IMR-90 (cell line): ENCODE measurements around the gene TMEM219. TPM values are rescaled to one million over a fixed set of nuclear protein-coding genes. Genes with fewer than 3 reads are reported as not detected.
A peak's percentile ranks its signal among the peaks of the same experiment; 100 is the strongest.

Experiments
- ATAC-seq: fragments of 200-7000 bp; cut with Tn5 transposase; 2 replicates; pipeline ENCODE4 v1.9.1; 2020; ENCODE audit warnings: low read depth, mild to moderate bottlenecking, moderate library complexity
- BruUV-seq: library from RNA; stranded (reverse); fragments of 400-500 nt; replicated peaks from 2 replicates; lab custom pipeline; 2021; lab: Mats Ljungman, UMichigan
- CTCF ChIA-PET: fragments of 300-600 bp; formaldehyde crosslinking; extraction: SDS; loops from one replicate; lab custom pipeline; 2021; ENCODE audit warnings: antibody characterized with exemption; lab: Yijun Ruan, JAX
- POLR2A ChIA-PET: fragments of 300-600 bp; sonication (Branson Sonifier 250); formaldehyde crosslinking; loops from one replicate; lab custom pipeline; 2022; ENCODE audit warnings: antibody characterized with exemption; ENCODE audit not compliant: unreplicated experiment; lab: Charles Lee
- DNase-seq: peaks from one replicate; pipeline ENCODE4 v3.0.0; 2013
- H2AFZ ChIP-seq: replicated peaks from 2 replicates; pipeline ENCODE3; 2013; ENCODE audit warnings: low read length, mild to moderate bottlenecking; ENCODE audit not compliant: poor library complexity
- H2AK5ac ChIP-seq: 2 replicates; pipeline ENCODE4 v1.6.1; 2013; ENCODE audit warnings: low read depth, low read length, inconsistent platforms
- H2AK9ac ChIP-seq: replicated peaks from 2 replicates; pipeline ENCODE3; 2013; ENCODE audit warnings: mild to moderate bottlenecking, low read depth, low read length, moderate library complexity; ENCODE audit not compliant: poor library complexity
- H2BK120ac ChIP-seq: 2 replicates; pipeline ENCODE4 v1.6.1; 2013; ENCODE audit warnings: low read depth, low read length, inconsistent platforms
- H2BK15ac ChIP-seq: 3 replicates; pipeline ENCODE4 v1.6.1; 2013; ENCODE audit warnings: low read depth, low read length, inconsistent platforms
- H2BK20ac ChIP-seq: 2 replicates; pipeline ENCODE4 v1.6.1; 2013; ENCODE audit warnings: low read depth, mild to moderate bottlenecking, inconsistent platforms, low read length, moderate library complexity
- H2BK5ac ChIP-seq: 2 replicates; pipeline ENCODE4 v1.6.1; 2013; ENCODE audit warnings: mild to moderate bottlenecking, low read depth, low read length, inconsistent platforms; ENCODE audit not compliant: poor library complexity, severe bottlenecking
- H3K14ac ChIP-seq: replicated peaks from 2 replicates; pipeline ENCODE4 v1.6.1; 2013; ENCODE audit warnings: low read depth, low read length, inconsistent platforms
- H3K18ac ChIP-seq: 2 replicates; pipeline ENCODE4 v1.6.1; 2013; ENCODE audit warnings: low read depth, low read length, control low read depth
- H3K23ac ChIP-seq: 2 replicates; pipeline ENCODE4 v1.6.1; 2013; ENCODE audit warnings: low read depth, low read length, inconsistent platforms
- H3K27ac ChIP-seq: 2 replicates; pipeline ENCODE4 v1.5.1; 2013; ENCODE audit warnings: mild to moderate bottlenecking, control low read depth, low read length; ENCODE audit not compliant: insufficient read depth
- H3K27me3 ChIP-seq: 2 replicates; pipeline ENCODE4 v1.6.1; 2013; ENCODE audit warnings: low read length; ENCODE audit not compliant: control insufficient read depth, insufficient read depth
- H3K36me3 ChIP-seq: 2 replicates; pipeline ENCODE4 v1.6.1; 2013; ENCODE audit warnings: low read length, mixed read lengths; ENCODE audit not compliant: control insufficient read depth, insufficient read depth
- H3K4ac ChIP-seq: 2 replicates; pipeline ENCODE4 v1.6.1; 2013; ENCODE audit warnings: low read depth, low read length, inconsistent platforms
- H3K4me1 ChIP-seq: 2 replicates; pipeline ENCODE4 v1.6.1; 2013; ENCODE audit warnings: low read length, mixed read lengths; ENCODE audit not compliant: control insufficient read depth, insufficient read depth
- H3K4me2 ChIP-seq: 2 replicates; pipeline ENCODE4 v1.6.1; 2013; ENCODE audit warnings: low read depth, mild to moderate bottlenecking, control low read depth, low read length, moderate library complexity
- H3K4me3 ChIP-seq: 2 replicates; pipeline ENCODE4 v1.5.1; 2013; ENCODE audit warnings: low read depth, mild to moderate bottlenecking, control low read depth, low read length, moderate library complexity; ENCODE audit not compliant: insufficient read depth
- H3K56ac ChIP-seq: 2 replicates; pipeline ENCODE4 v1.6.1; 2013; ENCODE audit warnings: low read length, inconsistent platforms; ENCODE audit not compliant: insufficient read depth; ENCODE audit errors: extremely low read depth
- H3K79me1 ChIP-seq, 2 experiments: 2 replicates each; pipeline ENCODE4 v1.6.1; 2013; ENCODE audit warnings: low read length in 2 of 2, inconsistent platforms in 1 of 2, low read depth in 1 of 2
- H3K9ac ChIP-seq: 2 replicates; pipeline ENCODE4 v1.6.1; 2013; ENCODE audit warnings: low read depth, low read length, control low read depth
- H3K9me1 ChIP-seq: 2 replicates; pipeline ENCODE4 v1.6.1; 2013; ENCODE audit warnings: low read length, inconsistent platforms; ENCODE audit not compliant: insufficient read depth
- H3K9me3 ChIP-seq: 2 replicates; pipeline ENCODE4 v1.6.1; 2013; ENCODE audit warnings: low read length; ENCODE audit not compliant: control insufficient read depth, insufficient read depth
- H4K20me1 ChIP-seq: 2 replicates; pipeline ENCODE4 v1.6.1; 2013; ENCODE audit warnings: low read length, inconsistent platforms; ENCODE audit not compliant: insufficient read depth
- H4K5ac ChIP-seq: 2 replicates; pipeline ENCODE4 v1.6.1; 2013; ENCODE audit warnings: mild to moderate bottlenecking, low read depth, low read length, control low read depth
- H4K8ac ChIP-seq, 2 experiments: 2 replicates each; pipeline ENCODE4 v1.6.1; 2013; ENCODE audit warnings: low read depth in 2 of 2, low read length in 2 of 2, control low read depth in 1 of 2, inconsistent platforms in 1 of 2
- H4K91ac ChIP-seq: 2 replicates; pipeline ENCODE4 v1.6.1; 2013; ENCODE audit warnings: low read depth, low read length, inconsistent platforms; ENCODE audit not compliant: insufficient read depth
- BHLHE40 ChIP-seq: fragments of 150-350 bp; IDR thresholded peaks from 2 replicates; pipeline ENCODE4 v1.6.1; 2016; ENCODE audit warnings: mild to moderate bottlenecking, low read depth, low read length
- CEBPB ChIP-seq: IDR thresholded peaks from 2 replicates; pipeline ENCODE4 v1.6.1; 2012; ENCODE audit warnings: low read depth, low read length, improper control_type of control experiment
- CHD1 ChIP-seq: IDR thresholded peaks from 2 replicates; pipeline ENCODE4 v1.6.1; 2012; ENCODE audit warnings: low read depth, low read length, improper control_type of control experiment
- CTCF ChIP-seq: conservative IDR thresholded peaks from 2 replicates; pipeline ENCODE4 v1.5.1; 2012; ENCODE audit warnings: mild to moderate bottlenecking, low read depth, low read length, improper control_type of control experiment
- ELK1 ChIP-seq: fragments of 150-350 bp; IDR thresholded peaks from 2 replicates; pipeline ENCODE4 v1.6.1; 2016; ENCODE audit warnings: low read depth, mild to moderate bottlenecking, low read length, moderate library complexity, borderline replicate concordance
- FOS ChIP-seq: fragments of 150-350 bp; IDR thresholded peaks from 2 replicates; pipeline ENCODE4 v1.6.1; 2016; ENCODE audit warnings: low read depth, low read length
- MAFK ChIP-seq: IDR thresholded peaks from 2 replicates; pipeline ENCODE4 v1.6.1; 2012; ENCODE audit warnings: low read depth, low read length, improper control_type of control experiment
- NFE2L2 ChIP-seq: fragments of 150-350 bp; IDR thresholded peaks from 2 replicates; pipeline ENCODE4 v1.6.1; 2016; ENCODE audit warnings: low read depth, mild to moderate bottlenecking, low read length
- POLR2A ChIP-seq: IDR thresholded peaks from 2 replicates; pipeline ENCODE4 v1.6.1; 2012; ENCODE audit warnings: mild to moderate bottlenecking, low read depth, low read length
- RAD21 ChIP-seq: IDR thresholded peaks from 2 replicates; pipeline ENCODE4 v1.6.1; 2012; ENCODE audit warnings: low read length, improper control_type of control experiment
- RCOR1 ChIP-seq: IDR thresholded peaks from 2 replicates; pipeline ENCODE4 v1.6.1; 2012; ENCODE audit warnings: mild to moderate bottlenecking, low read length, improper control_type of control experiment; ENCODE audit not compliant: insufficient replicate concordance
- RFX5 ChIP-seq: IDR thresholded peaks from 2 replicates; pipeline ENCODE4 v1.8.0; 2012; ENCODE audit warnings: low read depth, mild to moderate bottlenecking, low read length, moderate library complexity
- SMC3 ChIP-seq: fragments of 150-350 bp; IDR thresholded peaks from 2 replicates; pipeline ENCODE4 v1.6.1; 2016; ENCODE audit warnings: low read depth, mild to moderate bottlenecking, antibody characterized with exemption, low read length, moderate library complexity
- WGBS, 2 experiments: methylation state at CpG; one replicate each; pipeline versions ENCODE4 v1.1.5 to v1.1.7; 2013; ENCODE audit warnings: missing lambda C conversion rate in 2 of 2; ENCODE audit not compliant: insufficient read length in 1 of 2; ENCODE audit errors: extremely low coverage in 2 of 2; 5-methylcytosine and 5-hydroxymethylcytosine counted together
- dilution Hi-C: fragments of 300-500 bp; cut with HindIII; formaldehyde crosslinking; loops from one replicate; pipeline ENCODE4 v1.14.3; 2018; ENCODE audit warnings: low sequenced_read_pairs; ENCODE audit not compliant: unreplicated experiment
- in situ Hi-C: fragments of 300-500 bp; cut with MboI; formaldehyde crosslinking; loops from 3 replicates; pipeline ENCODE4 v1.14.3; 2019; ENCODE audit warnings: low sequenced_read_pairs, inconsistent platforms, mixed read lengths
- intact Hi-C: fragments of 100-400 bp; cut with micrococcal nuclease; formaldehyde crosslinking; loops from 2 replicates; pipeline ENCODE4 v1.10.0; 2022
- polyA plus RNA-seq, 3 experiments: library from polyadenylated mRNA; depleted of rRNA; stranded (reverse); fragments of >200 nt; gene quantifications; 2 replicates each; pipeline ENCODE4 v1.2.3, GENCODE V29; 2012; ENCODE audit warnings: low replicate concordance in 1 of 3
- total RNA-seq: library from RNA; depleted of rRNA; stranded (reverse); fragments of >200 nt; gene quantifications from 2 replicates; pipeline ENCODE4 v1.2.3, GENCODE V29; 2012
- TF ChIP-seq, protein P1 (sequence below): fragments of 150-350 bp; IDR thresholded peaks from 2 replicates; pipeline ENCODE4 v1.6.1; 2017; ENCODE audit warnings: mild to moderate bottlenecking, antibody characterized with exemption, low read length, low read depth

The TMEM219 gene
- total and polyA plus RNA-seq, 2 of the 4 experiments (the other 2 are of a cell fraction) = 47.0 to 95.3 TPM

DNA sequence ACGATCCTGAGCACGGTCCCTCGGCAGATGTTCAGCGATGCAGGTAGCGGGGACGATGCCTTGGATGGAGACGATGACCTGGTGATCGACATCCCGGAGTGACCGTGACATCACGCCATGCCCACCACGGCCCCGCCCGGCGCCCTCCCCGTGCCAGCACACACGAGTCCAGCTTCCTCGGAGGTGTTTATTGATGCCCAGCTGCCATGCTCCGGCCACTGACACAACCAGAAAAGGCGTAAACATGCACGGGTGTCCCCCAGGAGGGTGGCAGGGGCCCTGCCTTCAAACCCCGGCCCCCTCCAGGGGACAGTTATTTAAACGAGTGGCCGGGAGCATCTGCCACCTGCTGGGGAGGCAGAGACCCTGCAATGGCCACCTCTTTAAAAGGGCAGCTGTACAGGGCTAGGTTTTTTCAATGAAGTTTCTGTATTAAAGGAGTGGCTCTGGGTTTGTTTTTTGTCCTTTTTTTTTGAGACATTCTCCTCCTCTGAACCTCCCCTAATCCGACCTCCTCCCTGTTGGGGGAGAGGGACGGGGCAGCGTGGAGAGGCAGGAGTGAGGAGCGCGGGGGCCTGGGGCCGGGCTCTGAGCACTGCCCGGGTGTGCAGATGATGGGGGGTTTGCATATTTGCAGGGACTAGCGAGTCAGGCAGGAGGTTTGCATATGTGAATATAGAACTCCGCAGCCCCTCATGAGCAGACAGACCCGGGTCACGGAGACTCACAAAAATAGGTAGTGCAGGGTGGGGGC, 43.6 kb downstream of the TMEM219 start:
- peaks cover 15% of the 10 kb centered on the region; the same call in 1 of the 2 replicates for H3K36me3 ChIP-seq
- no peak overlapping the region for H2BK120ac ChIP-seq
- peak overlapping the region; percentile 67 for H2AK5ac ChIP-seq
- H3K4ac ChIP-seq = no peak overlapping the region
- H3K9ac ChIP-seq = no peak overlapping the region
- no peak overlapping the region for H3K4me3 ChIP-seq
- peaks cover 0 to 4% of the 10 kb centered on the region in 2 experiments; a peak in 1 of 4 replicates for H3K79me1 ChIP-seq
- no peaks in the 10 kb centered on the region; the same call in 1 of the 2 replicates for H4K20me1 ChIP-seq
- no peak overlapping the region for H3K4me2 ChIP-seq
- ChIA-PET POLR2A (interaction anchor here (0.5 kb wide), 1 partner anchor 886 kb away, joined by 3 read pairs; no protein-coding TSS in a partner anchor), CTCF (interaction anchor here (0.8 kb wide), 1 partner anchor 106 kb away, joined by 3 read pairs; the partner anchor contains the start of gene SEZ6L2)
- intact Hi-C loops (no loop called here), in situ Hi-C loops (no loop called here), dilution Hi-C loops (no loop called here)
- 85% methylated on average over 22 of the region's 35 CpGs; no CpG with 5 or more reads in 1 of the 2 experiments for WGBS, 2 experiments
- peak; percentile 85 for ATAC-seq
- H3K18ac ChIP-seq = no peak overlapping the region
- H3K27ac ChIP-seq = no peak overlapping the region
- no peak overlapping the region for H4K5ac ChIP-seq
- no TSS peak for BruUV-seq
- H2BK5ac ChIP-seq = no peak overlapping the region
- no peak overlapping the region for H3K14ac ChIP-seq
- no peaks in the 10 kb centered on the region; the same call in 1 of the 2 replicates for H3K4me1 ChIP-seq
- H3K9me1 ChIP-seq = no peaks in the 10 kb centered on the region
- DNase-seq = peak; percentile 31
- no peak overlapping the region for H2BK20ac ChIP-seq
- no peak overlapping the region for H4K8ac ChIP-seq
- no peak overlapping the region for H3K23ac ChIP-seq
- no peak overlapping the region for H2BK15ac ChIP-seq
- no peak overlapping the region for H3K56ac ChIP-seq
- peak overlapping the region; percentile 21 for H2AFZ ChIP-seq
- H4K91ac ChIP-seq = no peak overlapping the region
- peaks cover 12% of the 10 kb centered on the region for H3K27me3 ChIP-seq
- no peaks in the 10 kb centered on the region for H3K9me3 ChIP-seq
- peak overlapping the region; percentile 96 for H2AK9ac ChIP-seq
- peak; percentile 83 for TF ChIP-seq SMC3
- TF ChIP-seq RAD21 = peak; percentile 64
- no peak for TF ChIP-seq CHD1
- TF ChIP-seq RFX5 = no peak
- no peak for TF ChIP-seq POLR2A
- TF ChIP-seq BHLHE40 = no peak
- TF ChIP-seq RCOR1 = no peak
- TF ChIP-seq MAFK = no peak
- TF ChIP-seq ELK1 = no peak
- no peak for TF ChIP-seq CEBPB
- no peak for TF ChIP-seq NFE2L2
- TF ChIP-seq CTCF = peak; percentile 73
- TF ChIP-seq, protein P1, sequence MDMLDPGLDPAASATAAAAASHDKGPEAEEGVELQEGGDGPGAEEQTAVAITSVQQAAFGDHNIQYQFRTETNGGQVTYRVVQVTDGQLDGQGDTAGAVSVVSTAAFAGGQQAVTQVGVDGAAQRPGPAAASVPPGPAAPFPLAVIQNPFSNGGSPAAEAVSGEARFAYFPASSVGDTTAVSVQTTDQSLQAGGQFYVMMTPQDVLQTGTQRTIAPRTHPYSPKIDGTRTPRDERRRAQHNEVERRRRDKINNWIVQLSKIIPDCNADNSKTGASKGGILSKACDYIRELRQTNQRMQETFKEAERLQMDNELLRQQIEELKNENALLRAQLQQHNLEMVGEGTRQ = no peak
- TF ChIP-seq FOS = no peak
